Astrocyte (in vitro differentiated cells and primary cell): ENCODE measurements around the gene DGKG. TPM values are rescaled to one million over a fixed set of nuclear protein-coding genes. Genes with fewer than 3 reads are reported as not detected.

Experiments
- DNase-seq: peaks from one replicate; pipeline ENCODE4 v3.0.0-alpha.2; 2010; ENCODE audit warnings: low read depth
- FAIRE-seq: peaks from 2 replicates; lab custom pipeline; 2011; peaks lifted over from hg19 to GRCh38; lab: Jason Lieb, UNC
- H2AFZ ChIP-seq: 2 replicates; pipeline ENCODE4 v1.6.0; 2012; ENCODE audit warnings: low read depth, low read length, inconsistent platforms
- H3K27ac ChIP-seq: 2 replicates; pipeline ENCODE4 v1.5.1; 2011; ENCODE audit warnings: low read depth, low read length, inconsistent platforms
- H3K27me3 ChIP-seq: 2 replicates; pipeline ENCODE4 v1.6.0; 2011; ENCODE audit warnings: low read length, inconsistent platforms; ENCODE audit not compliant: insufficient read depth
- H3K36me3 ChIP-seq: 2 replicates; pipeline ENCODE4 v1.5.1; 2011; ENCODE audit warnings: low read length, inconsistent platforms; ENCODE audit not compliant: insufficient read depth
- H3K4me1 ChIP-seq: 2 replicates; pipeline ENCODE4 v1.5.1; 2011; ENCODE audit warnings: low read length, inconsistent platforms; ENCODE audit not compliant: insufficient read depth
- H3K4me2 ChIP-seq: 2 replicates; pipeline ENCODE4 v1.6.0; 2012; ENCODE audit warnings: low read length, inconsistent platforms
- H3K4me3 ChIP-seq: 2 replicates; pipeline ENCODE4 v1.5.1; 2011; ENCODE audit warnings: low read depth, mild to moderate bottlenecking, low read length, inconsistent platforms; ENCODE audit not compliant: insufficient read depth
- H3K79me2 ChIP-seq: 2 replicates; pipeline ENCODE4 v1.6.0; 2012; ENCODE audit warnings: mild to moderate bottlenecking, low read length, inconsistent platforms; ENCODE audit not compliant: insufficient read depth
- H3K9ac ChIP-seq: 2 replicates; pipeline ENCODE4 v1.6.0; 2012; ENCODE audit warnings: mild to moderate bottlenecking, low read length, inconsistent platforms
- H3K9me3 ChIP-seq: 2 replicates; pipeline ENCODE4 v1.5.1; 2012; ENCODE audit warnings: low read depth, mild to moderate bottlenecking, low read length, inconsistent platforms; ENCODE audit not compliant: insufficient read depth
- H4K20me1 ChIP-seq: 2 replicates; pipeline ENCODE4 v1.6.0; 2012; ENCODE audit warnings: low read length, inconsistent platforms; ENCODE audit not compliant: insufficient read depth
- H3K27ac Mint-ChIP-seq: one replicate; pipeline ENCODE4 v1.8.0; 2021; ENCODE audit warnings: mild to moderate bottlenecking, mixed read lengths; ENCODE audit not compliant: unreplicated experiment
- H3K27me3 Mint-ChIP-seq: one replicate; pipeline ENCODE4 v1.8.0; 2021; ENCODE audit warnings: low read depth, mixed read lengths; ENCODE audit not compliant: unreplicated experiment
- H3K36me3 Mint-ChIP-seq: one replicate; pipeline ENCODE4 v1.8.0; 2021; ENCODE audit warnings: low read depth, mixed read lengths; ENCODE audit not compliant: unreplicated experiment
- H3K4me1 Mint-ChIP-seq: one replicate; pipeline ENCODE4 v1.8.0; 2021; ENCODE audit warnings: low read depth, mixed read lengths; ENCODE audit not compliant: unreplicated experiment
- H3K4me3 Mint-ChIP-seq: one replicate; pipeline ENCODE4 v1.8.0; 2021; ENCODE audit warnings: mild to moderate bottlenecking, moderate library complexity, mixed read lengths; ENCODE audit not compliant: unreplicated experiment
- H3K9me3 Mint-ChIP-seq: one replicate; pipeline ENCODE4 v1.8.0; 2021; ENCODE audit warnings: mild to moderate bottlenecking, mixed read lengths; ENCODE audit not compliant: unreplicated experiment
- CTCF ChIP-seq: IDR thresholded peaks from 2 replicates; pipeline ENCODE4 v1.5.1; 2011; ENCODE audit warnings: low read depth, mild to moderate bottlenecking, inconsistent platforms, low read length, moderate library complexity; ENCODE audit not compliant: insufficient read depth
- EZH2 ChIP-seq: IDR thresholded peaks from 2 replicates; pipeline ENCODE4 v1.6.1; 2012; ENCODE audit warnings: mild to moderate bottlenecking, low read length, inconsistent platforms; ENCODE audit not compliant: insufficient read depth
- total RNA-seq: library from RNA; stranded (reverse); gene quantifications from 2 replicates; pipeline ENCODE4 v1.2.1, GENCODE V29; 2021

The DGKG gene
- total RNA-seq, 1 donor from 2014 or later = 0.64 TPM

DNA sequence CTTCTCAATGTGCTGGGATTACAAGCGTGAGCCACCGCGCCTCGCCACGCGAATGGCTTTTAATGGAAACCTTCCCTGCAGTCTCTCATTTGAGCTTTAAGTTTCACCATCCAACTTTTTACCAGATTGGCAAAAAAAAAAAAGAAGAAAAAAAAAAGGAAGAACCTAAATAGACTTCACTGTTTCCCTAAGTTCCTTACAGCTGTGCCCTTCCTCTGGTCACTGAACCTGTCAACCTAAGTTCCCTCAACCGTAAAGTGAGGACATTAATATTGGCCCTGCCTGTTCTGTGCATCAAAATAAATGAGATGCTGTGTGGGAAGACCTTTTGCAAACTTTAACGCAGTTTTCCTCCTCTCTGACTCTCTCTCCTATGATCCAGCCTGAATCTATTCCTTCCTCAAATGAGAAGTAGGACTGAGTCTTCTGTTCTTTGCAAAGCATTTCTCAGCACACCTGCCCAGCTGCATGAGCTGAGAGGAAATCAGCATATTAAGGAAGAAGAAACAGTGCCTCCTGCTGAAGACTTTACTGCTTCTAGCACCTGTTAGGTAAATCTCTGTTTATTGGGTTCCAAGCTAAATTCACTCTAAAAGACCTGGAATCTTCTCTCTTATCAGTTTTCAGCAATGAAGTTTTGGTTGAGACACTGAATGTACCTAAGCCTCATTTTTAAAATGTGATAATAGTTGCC is 153.6 kb downstream of the DGKG start:
- Histone ChIP-seq H3K9me3 (no peaks in the 10 kb centered on the region), H3K27ac (no peak overlapping the region), H2AFZ (no peak overlapping the region), H3K36me3 (no peaks in the 10 kb centered on the region), H3K79me2 (no peaks in the 10 kb centered on the region), H3K4me1 (peaks cover 13% of the 10 kb centered on the region), H3K9ac (no peak overlapping the region), H3K4me3 (no peak overlapping the region), H3K4me2 (no peak overlapping the region), H3K27me3 (no peaks in the 10 kb centered on the region), H4K20me1 (no peaks in the 10 kb centered on the region)
- H3K4me1 Mint-ChIP-seq = peaks cover 14% of the 10 kb centered on the region
- peaks cover 3% of the 10 kb centered on the region for H3K36me3 Mint-ChIP-seq
- no peak for TF ChIP-seq CTCF
- no peak for TF ChIP-seq EZH2
- no peak overlapping the region for H3K27ac Mint-ChIP-seq
- no peak overlapping the region for H3K4me3 Mint-ChIP-seq
- FAIRE-seq (no peak), DNase-seq (no peak)
- no peaks in the 10 kb centered on the region for H3K9me3 Mint-ChIP-seq
- peaks cover 21% of the 10 kb centered on the region for H3K27me3 Mint-ChIP-seq

DNA sequence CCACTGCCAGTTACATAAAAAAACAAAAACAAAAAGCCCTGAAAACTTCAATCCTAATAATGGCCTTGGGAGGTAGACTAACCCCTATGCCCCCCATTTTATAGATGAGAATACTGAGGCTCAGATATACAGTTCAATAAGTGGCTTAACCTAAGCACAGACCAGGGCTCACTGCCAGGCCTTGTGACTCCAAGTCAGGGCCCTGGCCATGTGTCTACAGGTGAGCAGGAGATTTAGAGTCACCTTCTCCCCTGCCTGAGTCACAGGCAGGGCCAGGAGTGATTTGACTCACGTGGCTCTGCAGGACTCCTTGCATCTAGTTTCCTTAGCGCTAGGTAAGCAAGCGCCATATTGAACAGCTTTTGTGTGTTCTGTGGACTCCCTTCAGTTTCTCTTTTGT is 154.5 kb downstream of the DGKG start:
- no peak overlapping the region for H3K4me2 ChIP-seq
- no peak overlapping the region for H3K4me3 ChIP-seq
- H3K4me1 Mint-ChIP-seq = peaks cover 12% of the 10 kb centered on the region
- H3K27ac Mint-ChIP-seq = no peak overlapping the region
- H3K4me1 ChIP-seq = peaks cover 13% of the 10 kb centered on the region
- no peak overlapping the region for H3K4me3 Mint-ChIP-seq
- H3K36me3 ChIP-seq = no peaks in the 10 kb centered on the region
- no peaks in the 10 kb centered on the region for H3K9me3 Mint-ChIP-seq
- peaks cover 24% of the 10 kb centered on the region for H3K27me3 Mint-ChIP-seq
- no peaks in the 10 kb centered on the region for H3K9me3 ChIP-seq
- no peak overlapping the region for H3K9ac ChIP-seq
- no peak for DNase-seq
- H3K27me3 ChIP-seq = peaks cover under 1% of the 10 kb centered on the region
- H3K79me2 ChIP-seq = no peaks in the 10 kb centered on the region
- H3K36me3 Mint-ChIP-seq = peaks cover 3% of the 10 kb centered on the region
- no peaks in the 10 kb centered on the region for H4K20me1 ChIP-seq
- TF ChIP-seq CTCF = no peak
- no peak for TF ChIP-seq EZH2
- FAIRE-seq = no peak
- H3K27ac ChIP-seq = no peak overlapping the region
- H2AFZ ChIP-seq = no peak overlapping the region

- TF ChIP-seq CTCF = no peak
- TF ChIP-seq EZH2 = no peak
- Mint-ChIP-seq H3K4me3 (no peak overlapping the region), H3K9me3 (no peaks in the 10 kb centered on the region), H3K27me3 (peaks cover 37% of the 10 kb centered on the region), H3K36me3 (no peaks in the 10 kb centered on the region), H3K4me1 (no peaks in the 10 kb centered on the region), H3K27ac (no peak overlapping the region)
- no peak overlapping the region for H3K27ac ChIP-seq
- no peak for DNase-seq
- no peak overlapping the region for H3K9ac ChIP-seq
- H3K36me3 ChIP-seq = no peaks in the 10 kb centered on the region
- no peaks in the 10 kb centered on the region for H3K4me1 ChIP-seq
- FAIRE-seq = no peak
- H3K27me3 ChIP-seq = peaks cover 38% of the 10 kb centered on the region
- H3K4me2 ChIP-seq = no peak overlapping the region
- H3K4me3 ChIP-seq = no peak overlapping the region
- no peaks in the 10 kb centered on the region for H3K79me2 ChIP-seq
- no peak overlapping the region for H2AFZ ChIP-seq
- no peaks in the 10 kb centered on the region for H4K20me1 ChIP-seq
- H3K9me3 ChIP-seq = no peaks in the 10 kb centered on the region
Observed at GRCh38 chr3:186200726-186201125, 161.3 kb downstream of the DGKG start.
